Gastroesophageal sphincter (tissue), 4 donors: ENCODE results near the gene EML2. TPM values are rescaled to one million over a fixed set of nuclear protein-coding genes. Genes with fewer than 3 reads are reported as not detected.

Source experiments
- ATAC-seq: fragments of 150-250 bp; one replicate; pipeline ENCODE4 v1.9.1; 2016; ENCODE audit warnings: mild to moderate bottlenecking, moderate library complexity
- H3K27ac ChIP-seq, 4 donors: fragments of 200-600 bp; sonication (generic) in 3 of 4; 1 replicate in 3 of 4; 2 replicates in 1 of 4; pipeline ENCODE4 v1.5.1; 2016 to 2019
- H3K27me3 ChIP-seq: fragments of 200-600 bp; sonication (generic); one replicate; pipeline ENCODE4 v1.5.1; 2019
- H3K36me3 ChIP-seq, 2 donors: fragments of 200-600 bp; sonication (generic); one replicate each; pipeline ENCODE4 v1.5.1; 2019; ENCODE audit warnings: control low read depth in 1 of 2
- H3K4me1 ChIP-seq, 3 donors: fragments of 200-600 bp; sonication (generic); 1 replicate in 2 of 3; 2 replicates in 1 of 3; pipeline ENCODE4 v1.5.1; 2016 to 2019; ENCODE audit warnings: control low read depth in 2 of 3
- H3K4me3 ChIP-seq, 2 donors: fragments of 200-600 bp; sonication (generic); one replicate each; pipeline ENCODE4 v1.5.1; 2019; ENCODE audit warnings: mild to moderate bottlenecking in 1 of 2, moderate library complexity in 1 of 2
- H3K9me3 ChIP-seq, 3 donors: fragments of 200-600 bp; sonication (generic); one replicate each; pipeline ENCODE4 v1.5.1; 2017 to 2019; ENCODE audit warnings: control low read depth in 2 of 3
- EP300 ChIP-seq: sonication (generic); formaldehyde crosslinking; IDR thresholded peaks from one replicate; pipeline ENCODE4 v1.6.1; 2017; ENCODE audit warnings: antibody characterized with exemption, mild to moderate bottlenecking
- POLR2A ChIP-seq, 2 donors: fragments of 450-650 bp; IDR thresholded peaks; one replicate each; pipeline ENCODE4 v1.6.1; 2017; ENCODE audit warnings: antibody characterized with exemption in 2 of 2, mild to moderate bottlenecking in 2 of 2, moderate library complexity in 1 of 2
- POLR2AphosphoS5 ChIP-seq: sonication (generic); formaldehyde crosslinking; IDR thresholded peaks from one replicate; pipeline ENCODE4 v1.6.1; 2017; ENCODE audit warnings: antibody characterized with exemption
- WGBS, 2 donors: methylation state at CpG; one replicate each; pipeline ENCODE4 v1.1.5; 2018; ENCODE audit warnings: low coverage in 1 of 2; 5-methylcytosine and 5-hydroxymethylcytosine counted together
- total RNA-seq, 4 donors: library from RNA; depleted of rRNA; stranded (reverse); fragments of >200 nt; gene quantifications; one replicate each; pipeline ENCODE4 v1.1.0, GENCODE V29; 2016
- TF ChIP-seq, protein P1 (sequence below), 4 experiments: fragments of 200-600 bp in 2 of 4; fragments of 450-650 bp in 2 of 4; sonication (generic) in 1 of 4; IDR thresholded peaks; one replicate each; pipeline ENCODE4 v1.5.1; 2017 to 2019; ENCODE audit warnings: antibody characterized with exemption in 4 of 4, mild to moderate bottlenecking in 2 of 4, moderate library complexity in 2 of 4

EML2 gene
- total RNA-seq, 4 donors from 2014 or later: 18.3 to 29.2 (median 18.9) TPM

DNA sequence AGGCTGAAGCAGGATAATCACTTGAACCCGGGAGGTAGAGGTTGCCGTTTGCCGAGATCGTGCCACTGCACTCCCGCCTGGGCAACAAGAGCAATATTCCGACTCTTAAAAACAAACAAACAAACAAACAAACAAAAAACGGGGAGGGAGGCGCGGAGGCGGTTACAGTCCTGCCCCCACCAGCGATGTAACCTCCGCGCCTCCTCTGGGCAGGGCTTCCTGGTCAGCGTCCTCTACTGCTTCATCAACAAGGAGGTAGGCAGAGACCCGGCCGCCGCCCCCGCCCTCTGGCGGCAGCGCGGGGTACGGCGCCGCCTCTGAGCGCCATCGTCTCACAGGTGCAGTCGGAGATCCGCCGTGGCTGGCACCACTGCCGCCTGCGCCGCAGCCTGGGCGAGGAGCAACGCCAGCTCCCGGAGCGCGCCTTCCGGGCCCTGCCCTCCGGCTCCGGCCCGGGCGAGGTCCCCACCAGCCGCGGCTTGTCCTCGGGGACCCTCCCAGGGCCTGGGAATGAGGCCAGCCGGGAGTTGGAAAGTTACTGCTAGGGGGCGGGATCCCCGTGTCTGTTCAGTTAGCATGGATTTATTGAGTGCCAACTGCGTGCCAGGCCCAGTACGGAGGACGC lies 42.3 kb upstream of the EML2 start:
- WGBS, 2 donors: 3 to 7% methylated on average over 9 to 13 of the region's 51 CpGs
- H3K4me1 ChIP-seq: peaks cover 0 to 34% (median 8%) of the 10 kb centered on the region in 3 donors

DNA sequence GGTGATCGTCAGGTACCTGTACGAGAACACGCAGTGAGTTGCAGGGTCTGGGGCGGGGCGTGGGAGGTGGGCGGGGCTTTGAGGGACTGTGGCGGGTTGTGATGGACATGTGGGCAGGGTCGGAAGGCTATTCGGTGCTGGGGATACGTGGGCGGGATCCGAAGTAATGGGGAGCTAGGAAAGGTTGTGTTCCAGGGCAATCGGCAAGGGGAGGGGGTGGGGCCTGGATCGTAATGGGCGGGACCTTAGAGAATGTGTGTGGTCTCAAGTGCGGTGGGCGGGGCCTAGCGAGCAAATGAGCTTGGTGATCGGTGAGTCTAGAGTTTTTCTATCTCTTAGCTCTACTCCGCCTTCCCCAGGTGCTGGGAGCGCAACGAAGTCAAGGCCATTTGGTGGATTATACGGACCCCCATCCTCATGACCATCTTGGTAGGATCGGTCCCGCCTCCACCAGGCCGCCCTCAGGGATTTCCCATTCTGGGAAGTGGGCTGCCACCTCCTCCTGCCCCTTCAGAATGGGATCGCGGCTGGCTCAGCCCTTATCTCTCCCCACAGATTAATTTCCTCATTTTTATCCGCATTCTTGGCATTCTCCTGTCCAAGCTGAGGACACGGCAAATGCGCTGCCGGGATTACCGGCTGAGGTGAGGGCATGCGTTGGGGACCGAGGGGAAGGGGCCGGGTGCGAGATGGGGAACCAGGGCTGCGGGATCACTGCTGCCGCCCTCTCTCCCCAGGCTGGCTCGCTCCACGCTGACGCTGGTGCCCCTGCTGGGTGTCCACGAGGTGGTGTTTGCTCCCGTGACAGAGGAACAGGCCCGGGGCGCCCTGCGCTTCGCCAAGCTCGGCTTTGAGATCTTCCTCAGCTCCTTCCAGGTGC lies 38.4 kb upstream of the EML2 start:
- Histone ChIP-seq H3K36me3 (no peaks in the 10 kb centered on the region), H3K9me3 (no peaks in the 10 kb centered on the region), H3K4me3 (peak overlapping the region in 1 of 2 donors; percentile 32), H3K27me3 (peaks cover 76% of the 10 kb centered on the region), H3K27ac (no peak overlapping the region), H3K4me1 (peaks cover 0 to 34% (median 8%) of the 10 kb centered on the region in 3 donors)
- ATAC-seq: no peak
- TF ChIP-seq EP300 (no peak), POLR2AphosphoS5 (no peak), POLR2A (IDR thresholded peaks at IDR 0.05) (no peak)
- TF ChIP-seq, protein P1, sequence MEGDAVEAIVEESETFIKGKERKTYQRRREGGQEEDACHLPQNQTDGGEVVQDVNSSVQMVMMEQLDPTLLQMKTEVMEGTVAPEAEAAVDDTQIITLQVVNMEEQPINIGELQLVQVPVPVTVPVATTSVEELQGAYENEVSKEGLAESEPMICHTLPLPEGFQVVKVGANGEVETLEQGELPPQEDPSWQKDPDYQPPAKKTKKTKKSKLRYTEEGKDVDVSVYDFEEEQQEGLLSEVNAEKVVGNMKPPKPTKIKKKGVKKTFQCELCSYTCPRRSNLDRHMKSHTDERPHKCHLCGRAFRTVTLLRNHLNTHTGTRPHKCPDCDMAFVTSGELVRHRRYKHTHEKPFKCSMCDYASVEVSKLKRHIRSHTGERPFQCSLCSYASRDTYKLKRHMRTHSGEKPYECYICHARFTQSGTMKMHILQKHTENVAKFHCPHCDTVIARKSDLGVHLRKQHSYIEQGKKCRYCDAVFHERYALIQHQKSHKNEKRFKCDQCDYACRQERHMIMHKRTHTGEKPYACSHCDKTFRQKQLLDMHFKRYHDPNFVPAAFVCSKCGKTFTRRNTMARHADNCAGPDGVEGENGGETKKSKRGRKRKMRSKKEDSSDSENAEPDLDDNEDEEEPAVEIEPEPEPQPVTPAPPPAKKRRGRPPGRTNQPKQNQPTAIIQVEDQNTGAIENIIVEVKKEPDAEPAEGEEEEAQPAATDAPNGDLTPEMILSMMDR (IDR thresholded peaks at IDR 0.05): no peak
- 0 to 1% methylated on average over 2 to 22 of the region's 49 CpGs for WGBS, 2 donors

More for the DNA sequence above, 42.3 kb upstream of the EML2 start:
- H3K27ac ChIP-seq: peak overlapping the region in 3 of 4 donors; percentile 81 to 84 (median 82)
- H3K4me3 ChIP-seq: peak overlapping the region; percentile 11 to 51
- H3K9me3 ChIP-seq: no peaks in the 10 kb centered on the region
- peaks cover 40% of the 10 kb centered on the region for H3K27me3 ChIP-seq
- TF ChIP-seq POLR2AphosphoS5 (peak; percentile 7), POLR2A (IDR thresholded peaks at IDR 0.05) (no peak), EP300 (no peak)
- TF ChIP-seq, protein P1 (IDR thresholded peaks at IDR 0.05): peak in 3 of 4 experiments; percentile 93 to 97 (median 97)
- peaks cover 0 to 32% of the 10 kb centered on the region in 2 donors for H3K36me3 ChIP-seq
- ATAC-seq: peak; percentile 95

DNA sequence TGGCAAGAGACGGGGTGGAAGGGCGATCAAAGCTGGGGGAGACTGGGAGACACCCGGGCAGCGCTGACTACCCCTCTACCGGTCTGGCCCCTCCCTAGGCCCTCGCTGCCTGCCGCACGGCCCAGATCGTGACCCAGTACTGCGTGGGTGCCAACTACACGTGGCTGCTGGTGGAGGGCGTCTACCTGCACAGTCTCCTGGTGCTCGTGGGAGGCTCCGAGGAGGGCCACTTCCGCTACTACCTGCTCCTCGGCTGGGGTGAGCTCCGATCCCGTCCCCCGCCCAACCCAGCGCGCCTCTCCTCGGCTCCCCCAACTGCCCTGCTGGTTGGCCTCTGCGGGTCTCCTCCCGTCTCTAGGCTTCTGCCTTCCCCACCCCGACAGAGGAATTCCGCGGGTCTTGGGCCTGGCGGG lies 37.7 kb upstream of the EML2 start:
- 19% methylated on average over 8 of the region's 28 CpGs; no CpG with 5 or more reads in 1 of the 2 donors for WGBS, 2 donors
- H3K36me3 ChIP-seq: no peaks in the 10 kb centered on the region
- H3K27ac ChIP-seq: no peak overlapping the region
- peaks cover 84% of the 10 kb centered on the region for H3K27me3 ChIP-seq
- peak overlapping the region in 1 of 2 donors; percentile 32 for H3K4me3 ChIP-seq
- no peaks in the 10 kb centered on the region for H3K9me3 ChIP-seq
- H3K4me1 ChIP-seq: peaks cover 0 to 30% (median 8%) of the 10 kb centered on the region in 3 donors
- TF ChIP-seq POLR2AphosphoS5: no peak
- no peak for TF ChIP-seq POLR2A (IDR thresholded peaks at IDR 0.05)
- no peak for TF ChIP-seq EP300
- TF ChIP-seq, protein P1 (IDR thresholded peaks at IDR 0.05): no peak
- no peak for ATAC-seq

DNA sequence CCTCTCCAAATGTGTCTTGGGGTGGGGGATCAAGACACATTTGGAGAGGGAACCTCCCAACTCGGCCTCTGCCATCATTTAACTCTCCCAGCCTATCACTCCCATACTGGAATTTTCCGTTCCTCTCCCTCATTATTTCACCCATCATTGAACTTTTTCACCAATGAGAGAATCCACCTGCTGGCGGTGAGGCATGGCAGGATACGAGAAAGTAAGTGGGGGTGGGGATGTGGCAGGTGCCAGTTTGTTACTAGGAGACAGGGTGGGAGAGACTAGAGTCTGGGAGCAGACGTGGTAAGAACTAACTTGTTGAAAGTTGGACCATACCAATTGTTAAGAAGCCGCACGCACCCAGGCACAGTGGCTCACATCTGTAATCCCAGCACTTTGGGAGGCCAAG lies 35.7 kb upstream of the EML2 start:
- Histone ChIP-seq H3K9me3 (no peaks in the 10 kb centered on the region), H3K27me3 (peaks cover 97% of the 10 kb centered on the region), H3K4me3 (no peak overlapping the region), H3K4me1 (peaks cover 0 to 30% (median 11%) of the 10 kb centered on the region in 3 donors), H3K36me3 (no peaks in the 10 kb centered on the region), H3K27ac (no peak overlapping the region)
- ATAC-seq: no peak
- TF ChIP-seq POLR2A (IDR thresholded peaks at IDR 0.05) (no peak), POLR2AphosphoS5 (no peak), EP300 (no peak)
- TF ChIP-seq, protein P1 (IDR thresholded peaks at IDR 0.05): no peak
- WGBS, 2 donors: 43% methylated on average over 3 of the region's 7 CpGs; no CpG with 5 or more reads in 1 of the 2 donors
